ENCODE measurements around the gene ALDOC.

ALDOC gene

DNA sequence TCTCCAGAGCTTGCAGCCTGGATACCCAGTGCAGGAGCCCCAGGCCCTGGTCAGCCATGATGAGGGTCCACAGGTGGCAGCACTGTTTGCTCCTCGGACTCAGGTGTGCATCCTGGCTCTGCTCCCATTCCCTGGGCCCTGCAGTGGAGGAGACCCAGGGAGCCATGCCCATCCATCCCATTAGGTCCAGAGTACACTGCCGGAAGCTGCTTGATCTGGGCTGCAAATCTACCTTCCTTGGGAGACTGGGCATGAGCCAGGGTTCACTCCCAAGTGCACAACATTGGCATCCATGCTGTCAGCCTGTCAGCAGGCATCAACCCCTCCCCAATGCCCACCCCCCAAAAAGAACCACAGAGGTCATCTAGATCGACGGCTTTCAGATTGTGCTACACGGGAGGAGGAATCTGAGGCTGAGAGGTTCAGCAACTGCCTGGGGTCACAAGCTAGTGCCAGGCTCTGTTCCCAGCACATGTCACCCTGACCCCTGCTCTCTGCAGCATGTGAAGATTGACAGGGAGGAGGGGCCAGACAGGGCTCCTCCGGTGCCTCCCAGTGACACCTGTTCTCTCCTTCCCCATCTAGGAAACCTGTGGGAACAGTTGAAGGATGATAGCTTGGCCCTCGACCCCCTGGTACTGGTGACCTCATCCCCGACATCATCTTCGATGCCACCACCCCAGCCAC is 40.0 kb downstream of the ALDOC start:
- Histone ChIP-seq H3K27ac (ENCODE audit: low read length) (no peak overlapping the region), H3K4me3 (ENCODE audit: low read length) (no peak overlapping the region), H3K9me3 (replicated peaks; ENCODE audit: insufficient read depth, low read length) (no peaks in the 10 kb centered on the region), H4K20me1 (ENCODE audit: insufficient read depth, low read length) (0 out of 2 replicates have a peak, but pooled peaks cover 2% of the 10 kb centered on the region), H3K4me2 (ENCODE audit: low read depth, low read length) (no peak overlapping the region), H3K79me2 (ENCODE audit: low read length) (no peaks in the 10 kb centered on the region), H3K9me2 (replicated peaks; ENCODE audit: insufficient read depth, low read length) (no peaks in the 10 kb centered on the region), H3K36me3 (replicated peaks; ENCODE audit: insufficient read depth, low read length) (no peaks in the 10 kb centered on the region), H3K4me1 (ENCODE audit: low read length) (peaks cover 21% of the 10 kb centered on the region), H3F3A (ENCODE audit: insufficient read depth, low read length) (0 out of 2 replicates have a peak, but pooled peaks cover 7% of the 10 kb centered on the region), H2AFZ (ENCODE audit: low read length) (no peak overlapping the region), H3K27me3 (replicated peaks; ENCODE audit: insufficient read depth, low read length) (peaks cover 93% of the 10 kb centered on the region), H3K9ac (ENCODE audit: low read length) (no peak overlapping the region)
- DNase-seq: no peak
- TF ChIP-seq CTCF (IDR thresholded peaks at IDR 0.05; ENCODE audit: low read length) (no peak), EZH2phosphoT487 (IDR thresholded peaks at IDR 0.05; ENCODE audit: low read length) (no peak), EZH2 (optimal IDR thresholded peaks at IDR 0.05; ENCODE audit: low read depth, low read length) (no peak)

- no peak overlapping the region for H3K4me2 ChIP-seq (ENCODE audit: low read depth, low read length)
- no peak overlapping the region for H2AFZ ChIP-seq (ENCODE audit: low read length)
- H3F3A ChIP-seq (ENCODE audit: insufficient read depth, low read length): 0 out of 2 replicates have a peak, but pooled peaks cover 7% of the 10 kb centered on the region
- H3K9me2 ChIP-seq (replicated peaks; ENCODE audit: insufficient read depth, low read length): no peaks in the 10 kb centered on the region
- H3K79me2 ChIP-seq (ENCODE audit: low read length): no peaks in the 10 kb centered on the region
- H3K9ac ChIP-seq (ENCODE audit: low read length): no peak overlapping the region
- peaks cover 21% of the 10 kb centered on the region for H3K4me1 ChIP-seq (ENCODE audit: low read length)
- no peak overlapping the region for H3K4me3 ChIP-seq (ENCODE audit: low read length)
- H4K20me1 ChIP-seq (ENCODE audit: insufficient read depth, low read length): 0 out of 2 replicates have a peak, but pooled peaks cover 2% of the 10 kb centered on the region
- H3K27me3 ChIP-seq (replicated peaks; ENCODE audit: insufficient read depth, low read length): peaks cover 97% of the 10 kb centered on the region
- H3K36me3 ChIP-seq (replicated peaks; ENCODE audit: insufficient read depth, low read length): no peaks in the 10 kb centered on the region
- no peak for DNase-seq
- H3K9me3 ChIP-seq (replicated peaks; ENCODE audit: insufficient read depth, low read length): no peaks in the 10 kb centered on the region
- H3K27ac ChIP-seq (ENCODE audit: low read length): no peak overlapping the region
- TF ChIP-seq EZH2 (optimal IDR thresholded peaks at IDR 0.05; ENCODE audit: low read depth, low read length) (no peak), EZH2phosphoT487 (IDR thresholded peaks at IDR 0.05; ENCODE audit: low read length) (no peak), CTCF (IDR thresholded peaks at IDR 0.05; ENCODE audit: low read length) (no peak)
Observed at GRCh38 chr17:28534740-28535375, 41.8 kb downstream of the ALDOC start.

- Histone ChIP-seq H3K4me3 (ENCODE audit: low read length) (no peak overlapping the region), H2AFZ (ENCODE audit: low read length) (no peak overlapping the region)
Observed at GRCh38 chr17:28533091-28533807, 43.4 kb downstream of the ALDOC start.

More at GRCh38 chr17:28533091-28533807, 43.4 kb downstream of the ALDOC start:
- Histone ChIP-seq H3K79me2 (ENCODE audit: low read length) (no peaks in the 10 kb centered on the region), H3K4me1 (ENCODE audit: low read length) (peaks cover 11% of the 10 kb centered on the region), H3K4me2 (ENCODE audit: low read depth, low read length) (no peak overlapping the region), H3K9me2 (replicated peaks; ENCODE audit: insufficient read depth, low read length) (no peaks in the 10 kb centered on the region), H3K36me3 (replicated peaks; ENCODE audit: insufficient read depth, low read length) (no peaks in the 10 kb centered on the region), H3K27me3 (replicated peaks; ENCODE audit: insufficient read depth, low read length) (peaks cover 99% of the 10 kb centered on the region), H3K9me3 (replicated peaks; ENCODE audit: insufficient read depth, low read length) (no peaks in the 10 kb centered on the region), H3F3A (ENCODE audit: insufficient read depth, low read length) (0 out of 2 replicates have a peak, but pooled peaks cover 5% of the 10 kb centered on the region), H3K27ac (ENCODE audit: low read length) (no peak overlapping the region), H4K20me1 (ENCODE audit: insufficient read depth, low read length) (no peaks in the 10 kb centered on the region), H3K9ac (ENCODE audit: low read length) (no peak overlapping the region)
- DNase-seq: no peak
- TF ChIP-seq CTCF (IDR thresholded peaks at IDR 0.05; ENCODE audit: low read length) (no peak), EZH2 (optimal IDR thresholded peaks at IDR 0.05; ENCODE audit: low read depth, low read length) (no peak), EZH2phosphoT487 (IDR thresholded peaks at IDR 0.05; ENCODE audit: low read length) (no peak)
